Fibroblast of the conjunctiva (primary cell): ENCODE measurements around the gene TRIP4.
A peak's percentile ranks its signal among the peaks of the same experiment; 100 is the strongest.

Experiments used
- DNase-seq: peaks from one replicate; pipeline ENCODE4 v3.0.0-alpha.2; 2010; ENCODE audit warnings: low read depth

The TRIP4 gene

DNA sequence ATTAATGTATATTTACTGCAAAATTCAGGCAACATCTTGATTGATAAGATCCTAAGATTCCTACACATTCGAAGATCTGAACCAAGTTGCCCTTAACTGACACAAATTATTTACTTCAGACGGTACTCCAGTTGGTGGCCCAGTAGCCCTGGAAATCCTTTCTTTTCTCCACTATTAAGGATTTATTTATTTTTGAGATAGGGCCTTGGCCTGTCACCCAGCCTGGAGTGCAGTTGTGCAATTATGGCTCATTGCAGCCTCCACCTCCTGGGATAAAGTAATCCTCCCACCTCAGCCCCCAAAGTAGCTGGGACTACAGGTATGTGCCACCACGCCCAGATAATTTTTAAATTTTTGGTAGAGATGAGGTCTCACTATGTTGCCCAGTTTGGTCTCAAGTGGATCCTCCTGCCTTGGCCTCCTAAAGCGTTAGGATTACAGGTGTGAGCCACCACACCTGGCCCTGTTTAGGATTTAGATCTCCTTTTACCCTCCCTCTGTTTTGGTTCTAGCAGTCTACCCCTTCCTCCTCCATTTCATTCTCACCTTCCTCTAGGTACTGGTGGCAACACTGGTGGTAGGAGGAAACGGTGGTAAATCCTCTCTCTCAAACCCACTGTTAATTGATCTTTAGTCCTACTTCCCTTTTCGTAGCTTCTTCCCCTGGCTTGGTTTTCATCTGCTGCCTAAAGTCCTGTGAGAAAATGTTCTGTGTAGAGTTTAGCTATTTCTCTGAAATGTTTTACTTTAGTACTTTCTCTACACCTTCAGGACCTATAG is 60.1 kb downstream of the TRIP4 start:
- DNase-seq, result no peak

DNA sequence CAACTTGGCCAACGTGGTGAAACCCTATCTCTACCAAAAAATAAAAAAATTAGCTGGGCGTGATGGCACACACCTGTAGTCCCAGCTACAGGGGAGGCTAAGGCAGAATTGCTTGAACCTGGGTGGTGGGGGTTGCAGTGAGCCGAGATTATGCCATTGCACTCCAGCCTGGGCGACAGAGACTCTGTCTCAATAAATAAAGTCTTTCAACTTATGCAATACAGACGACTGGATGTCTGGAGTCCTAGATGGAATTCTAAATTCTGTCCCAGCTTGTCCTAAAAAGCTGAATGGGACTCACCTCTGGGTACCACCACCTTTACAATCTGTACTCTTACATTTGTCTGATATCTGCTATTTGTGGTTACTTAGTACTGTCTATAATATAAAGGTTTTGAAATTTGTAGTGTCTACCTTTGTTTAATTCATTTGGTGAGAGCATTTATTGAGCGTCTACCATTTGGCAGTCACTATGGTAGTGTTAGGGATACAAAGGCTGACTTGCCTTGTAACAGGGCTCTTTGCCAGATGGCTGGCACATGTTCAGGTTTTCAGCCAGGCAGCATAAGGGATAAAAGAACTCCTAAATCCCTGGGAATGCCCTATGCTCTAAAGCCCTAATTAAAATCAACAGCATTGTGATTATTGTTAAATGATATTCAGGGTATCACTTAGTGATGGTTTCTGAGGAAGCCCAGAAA is 65.5 kb downstream of the TRIP4 start:
- DNase-seq, result no peak

DNA sequence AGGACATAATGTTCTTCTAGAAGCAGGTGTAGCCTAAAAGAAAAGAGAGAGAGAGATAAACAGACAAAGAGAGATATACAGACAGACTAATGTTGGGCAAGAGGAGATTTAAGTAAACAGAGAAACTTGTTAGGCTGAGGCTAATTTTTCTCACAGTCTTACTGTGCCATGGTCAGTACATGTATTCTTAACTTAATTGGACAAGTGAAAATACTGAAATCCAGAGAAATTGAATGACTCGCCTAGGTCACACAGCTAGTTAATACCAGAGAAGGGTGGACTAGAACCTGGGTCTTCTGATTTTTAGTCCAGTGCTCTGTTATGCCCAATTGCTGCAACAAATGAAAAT is 66.0 kb downstream of the TRIP4 start:
- DNase-seq, result no peak

DNA sequence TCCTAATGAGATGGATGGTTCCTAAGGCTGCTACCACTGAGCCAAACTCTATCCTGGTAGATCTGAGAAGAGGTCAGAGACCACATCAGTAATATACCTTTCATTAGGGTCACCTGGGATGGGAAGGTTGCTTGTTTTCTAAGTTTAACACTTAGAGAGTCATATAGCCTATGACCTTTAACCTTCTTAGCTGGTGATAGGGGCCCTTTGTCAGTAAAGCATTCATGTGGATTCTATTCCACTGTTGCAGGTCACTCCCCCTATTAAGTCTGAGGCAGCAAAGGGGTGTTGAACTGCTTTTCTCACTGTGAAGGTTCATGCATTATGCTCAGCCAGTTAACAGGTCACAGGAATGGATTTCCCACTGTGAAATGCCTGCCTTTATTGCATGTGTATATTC is 66.6 kb downstream of the TRIP4 start:
- DNase-seq, result no peak

DNA sequence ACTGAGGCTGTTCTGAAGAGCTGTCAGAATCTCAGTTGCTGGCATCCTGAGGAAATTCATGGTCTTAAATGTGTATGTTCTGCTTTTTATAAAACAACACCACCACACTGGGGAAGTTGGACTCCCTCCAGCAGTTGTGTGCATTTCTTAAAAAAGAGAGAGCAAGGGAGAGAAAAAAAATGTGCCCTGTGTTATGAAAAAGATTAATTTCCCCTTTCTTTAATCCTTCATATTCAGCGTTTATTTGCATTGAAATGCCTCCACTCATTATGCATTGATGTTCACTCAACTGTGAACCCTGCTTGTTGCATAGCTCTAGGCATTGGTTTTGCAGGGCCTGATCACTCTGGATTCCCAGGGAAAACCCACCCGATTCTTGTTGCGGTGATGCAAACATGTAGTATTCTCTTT is 68.3 kb downstream of the TRIP4 start:
- no peak for DNase-seq

DNA sequence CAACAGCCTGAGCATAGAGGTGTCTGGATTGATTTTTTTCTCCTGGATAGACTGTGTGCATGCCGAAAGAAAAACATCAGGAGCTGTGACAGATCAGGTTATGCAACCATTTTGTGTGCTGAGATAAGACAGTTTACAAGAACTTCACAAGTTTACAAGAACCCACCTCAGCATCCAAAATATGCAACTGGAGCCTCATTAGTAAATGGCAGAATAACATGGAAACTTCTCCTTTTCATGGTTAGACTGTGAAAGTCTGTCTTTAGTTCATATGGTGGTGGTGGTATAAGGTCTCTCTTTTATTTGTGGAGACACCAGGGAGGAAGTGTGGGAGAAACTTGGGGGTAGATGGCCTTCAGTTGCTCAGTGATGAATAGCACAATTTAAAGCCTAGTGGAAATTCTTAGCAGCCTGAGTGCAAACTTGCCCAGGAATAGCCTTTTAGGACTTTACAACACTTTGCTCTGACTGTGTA is 69.0 kb downstream of the TRIP4 start:
- DNase-seq, result no peak

DNA sequence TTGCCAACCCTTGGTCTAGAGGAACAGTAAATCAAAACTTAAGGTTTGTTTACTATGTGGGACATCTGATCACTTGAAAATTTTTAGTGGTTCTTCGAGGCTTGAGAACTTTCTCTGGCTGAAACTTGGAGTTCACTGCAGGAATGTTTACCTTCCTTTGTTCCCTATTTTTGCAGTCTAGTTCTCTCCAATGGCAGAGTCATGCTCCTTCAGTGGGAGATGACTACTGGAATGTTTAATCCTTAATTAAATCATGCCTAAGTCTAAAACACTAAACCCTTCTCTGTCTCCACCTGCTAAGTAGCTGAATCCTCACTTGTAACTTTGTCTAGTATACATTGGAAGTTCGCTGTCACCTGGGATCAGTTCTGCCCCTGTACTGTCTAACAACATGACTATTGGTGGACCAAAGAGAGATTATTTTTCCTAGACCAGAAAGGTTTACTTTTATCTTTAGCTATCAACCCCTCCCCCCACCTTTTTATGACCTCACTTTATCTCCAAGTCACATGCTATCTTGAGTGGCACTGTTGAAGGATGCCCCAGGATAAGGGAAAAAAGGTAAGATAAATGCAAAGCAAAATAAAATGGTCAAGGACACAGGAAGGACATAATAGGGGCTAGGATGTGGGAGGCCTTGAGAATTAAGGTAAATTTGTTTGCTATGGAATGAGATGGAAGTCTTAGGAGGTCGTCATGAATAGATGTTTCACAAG is 71.6 kb downstream of the TRIP4 start:
- no peak for DNase-seq

DNA sequence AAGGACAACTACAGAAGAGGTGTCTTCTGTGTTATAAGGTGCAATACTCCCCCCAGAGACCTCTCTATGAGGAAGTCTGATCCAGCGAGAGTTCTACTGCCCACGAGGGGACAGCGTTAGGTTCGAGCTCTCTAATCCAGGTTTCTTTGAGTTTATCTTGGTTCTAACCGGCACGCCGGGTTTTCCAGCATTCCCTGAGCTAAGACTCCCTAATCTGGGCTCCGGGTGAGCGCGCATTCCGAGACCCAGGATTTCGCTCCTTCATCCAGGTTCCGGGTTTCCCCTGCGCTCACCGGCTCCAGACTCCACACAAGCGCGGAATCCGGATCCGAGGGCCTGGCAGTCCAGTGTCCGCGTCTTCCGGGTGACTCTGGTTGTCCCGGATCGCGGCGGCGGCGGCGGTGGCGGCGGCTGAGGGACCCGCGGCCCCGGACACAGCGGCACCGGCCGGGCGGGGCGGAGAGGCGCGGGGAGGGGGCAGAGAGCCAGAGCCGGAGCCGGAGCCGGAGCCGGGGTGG is 72.6 kb downstream of the TRIP4 start, which contains the start of gene ZNF609:
ZNF609 (plus strand) TSS at position 373 of the 518 bp plus-strand sequence. CDS start 38,842 bp downstream, outside the sequence.
- DNase-seq, result peak; percentile 80

DNA sequence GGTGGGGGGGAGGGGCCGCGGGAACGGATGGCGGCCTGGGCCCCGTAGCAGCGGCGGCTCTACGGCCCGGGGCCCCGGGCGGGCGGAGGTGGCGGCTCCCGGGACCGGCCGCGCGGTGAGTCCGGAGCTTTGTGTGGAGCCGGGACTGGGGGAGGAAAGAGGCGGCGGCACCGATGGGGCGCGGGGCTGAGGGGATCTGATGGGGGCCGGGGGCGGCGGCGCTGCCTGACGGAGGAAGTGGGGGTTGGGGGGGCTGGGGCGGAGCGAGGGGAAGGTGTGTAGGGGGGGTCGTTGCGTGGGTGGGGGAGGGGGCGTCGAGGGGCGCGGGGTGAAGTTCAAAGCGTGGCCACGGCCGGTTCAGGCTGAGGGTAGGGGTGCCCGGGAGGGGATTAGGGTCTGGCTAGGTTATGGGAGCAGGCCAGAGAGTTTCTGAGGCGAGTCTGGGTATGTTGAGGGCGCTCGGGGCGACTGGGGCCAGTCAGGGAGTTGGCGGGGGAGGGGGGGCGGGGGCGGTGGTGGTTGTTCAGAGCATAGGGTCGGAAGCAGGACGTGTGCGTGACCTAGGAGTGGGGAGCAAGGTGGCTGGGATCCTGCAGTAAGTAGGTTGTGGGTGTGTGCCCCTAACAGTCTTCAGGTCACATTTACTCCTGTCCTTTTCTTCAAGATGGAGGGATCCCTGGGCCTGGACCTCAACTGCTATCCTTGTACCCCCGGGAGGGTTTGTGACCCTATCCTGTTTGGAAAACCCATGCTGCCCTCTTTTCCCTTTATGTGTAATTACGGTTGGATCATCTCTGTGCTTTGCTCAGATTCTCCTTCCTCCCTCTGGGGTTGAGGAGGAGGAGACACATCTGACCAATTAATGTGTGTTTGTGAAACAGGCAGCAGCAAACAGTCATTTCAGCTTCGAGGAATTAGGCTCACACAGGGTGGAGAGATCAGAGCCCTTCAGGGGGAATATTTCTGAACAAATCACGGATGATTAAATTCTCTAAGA is 73.4 kb downstream of the TRIP4 start:
- DNase-seq, result peak; percentile 63

DNA sequence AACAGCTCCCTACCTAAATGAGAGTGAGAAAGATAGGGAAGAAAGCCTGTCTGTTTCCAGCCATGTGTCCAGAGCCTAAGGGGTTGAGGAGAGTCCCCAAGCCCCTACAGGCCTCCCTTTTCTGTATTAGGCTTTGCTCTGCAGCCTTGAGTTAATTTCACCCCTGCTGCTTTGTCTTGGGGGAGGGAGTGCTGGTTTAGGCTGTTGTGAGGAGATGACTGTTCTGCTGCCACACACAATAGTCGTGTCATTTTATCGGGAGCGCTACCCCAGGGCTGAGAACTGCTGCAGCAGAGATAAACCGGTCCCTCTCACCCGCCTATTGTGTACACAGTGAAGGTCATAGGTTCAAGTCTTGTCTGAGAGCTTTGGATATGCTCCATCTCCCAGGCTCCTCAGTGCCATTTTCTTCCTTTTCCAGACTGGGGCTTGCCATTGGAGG is 74.1 kb downstream of the TRIP4 start:
- no peak for DNase-seq

DNA sequence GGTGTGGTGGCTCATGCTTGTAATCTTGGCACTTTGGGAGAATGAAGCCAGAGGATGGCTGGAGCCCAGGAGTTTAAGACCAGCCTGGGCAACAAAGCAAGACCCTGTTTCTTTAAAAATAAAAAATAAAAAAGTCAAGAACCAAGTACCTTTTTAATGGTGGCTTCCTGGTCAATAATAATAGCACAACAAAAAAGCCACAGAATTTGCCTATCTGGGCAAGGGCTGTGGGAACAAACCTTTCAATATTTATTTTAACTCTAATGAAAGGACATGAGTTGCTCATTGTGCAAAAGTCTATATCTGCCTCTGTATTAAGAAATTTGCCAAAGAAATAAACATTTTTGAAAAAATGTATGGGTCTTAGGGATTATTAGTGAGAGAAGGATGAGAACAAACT is 74.9 kb downstream of the TRIP4 start:
- DNase-seq, result no peak

DNA sequence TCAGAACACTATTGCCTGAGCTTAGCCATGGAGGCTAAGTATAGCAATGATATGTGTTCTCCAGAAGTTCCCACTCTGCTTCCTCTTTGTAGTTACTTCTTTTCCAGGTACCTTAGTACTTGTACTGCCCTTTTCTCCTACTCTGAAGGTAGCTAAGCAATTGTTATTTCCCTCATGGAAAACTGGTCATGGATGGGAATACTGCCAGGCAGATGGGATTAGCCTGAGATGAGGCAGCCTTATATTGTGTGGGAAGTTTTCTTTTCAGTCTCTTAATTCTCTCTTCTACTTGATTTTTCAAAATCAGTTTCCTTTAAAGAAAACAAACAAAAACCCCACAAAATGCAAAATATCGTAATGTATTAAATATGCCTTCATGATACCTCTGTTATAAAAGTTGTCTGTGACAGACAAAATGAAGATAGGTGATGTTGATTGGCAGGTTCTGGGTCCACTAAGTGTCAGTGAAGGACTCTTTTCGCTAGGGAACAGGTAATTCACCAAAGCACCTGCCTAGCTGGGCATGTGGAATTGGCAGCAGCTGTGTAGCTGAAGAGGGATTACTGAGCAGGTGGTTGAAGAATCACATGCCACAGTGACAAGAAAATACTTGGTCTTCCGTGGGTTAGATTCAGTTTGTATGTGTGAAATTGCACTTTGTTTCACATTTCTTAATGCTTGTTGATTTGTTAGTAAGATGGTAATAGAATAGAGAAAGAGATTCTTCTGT is 76.8 kb downstream of the TRIP4 start:
- no peak for DNase-seq

DNA sequence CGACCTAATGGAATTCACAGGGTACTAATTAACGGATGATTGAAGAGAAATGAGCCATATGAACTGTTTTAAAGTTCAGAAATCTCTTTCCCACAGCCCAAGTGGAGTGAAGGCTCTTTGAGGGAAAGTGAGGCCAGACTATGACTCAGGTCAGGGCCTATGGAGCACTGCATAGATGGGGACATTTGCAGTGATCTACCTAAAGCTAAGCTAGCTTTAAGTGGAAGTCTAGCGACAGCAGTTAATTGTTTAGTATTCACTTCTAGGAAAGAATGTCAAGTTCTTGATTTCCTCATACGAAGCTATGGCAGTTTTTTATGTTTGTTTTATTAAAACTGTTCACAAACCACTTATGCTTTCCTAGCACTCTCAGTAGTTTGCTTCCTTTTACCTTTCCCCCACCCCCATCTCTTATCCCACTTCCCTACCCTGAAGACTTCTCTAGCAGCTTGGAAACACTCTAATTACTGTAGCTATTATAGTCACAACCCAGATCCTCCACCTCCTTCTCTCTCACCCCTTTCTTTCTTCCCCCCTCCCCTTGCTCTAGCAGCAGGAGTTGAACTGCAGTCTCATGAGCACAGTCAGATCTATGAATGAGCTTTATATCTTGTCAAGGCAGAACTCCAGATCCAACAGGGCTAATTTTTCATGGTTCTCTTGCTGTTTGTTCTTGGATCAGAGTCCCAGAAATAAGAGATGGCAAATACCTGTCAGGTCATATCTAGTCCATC is 78.9 kb downstream of the TRIP4 start:
- no peak for DNase-seq

DNA sequence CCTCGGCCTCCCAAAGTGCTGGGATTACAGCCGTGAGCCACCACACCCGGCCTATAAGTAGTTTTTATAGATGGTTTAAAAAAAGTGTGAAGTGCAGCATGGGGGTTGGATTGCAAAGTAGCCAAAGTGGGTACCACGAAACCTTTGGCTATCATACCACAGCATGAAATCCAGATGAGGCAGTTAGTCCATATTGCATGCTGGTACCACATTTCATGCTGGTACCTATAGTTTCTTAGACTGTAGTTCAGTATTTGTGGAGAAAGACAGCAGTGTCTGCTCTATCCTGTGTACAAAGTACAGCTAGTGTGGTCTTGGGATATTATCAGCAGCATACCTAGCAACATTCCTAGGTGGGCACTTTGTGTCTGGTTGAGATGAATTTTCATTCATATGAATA is 84.5 kb downstream of the TRIP4 start:
- no peak for DNase-seq

DNA sequence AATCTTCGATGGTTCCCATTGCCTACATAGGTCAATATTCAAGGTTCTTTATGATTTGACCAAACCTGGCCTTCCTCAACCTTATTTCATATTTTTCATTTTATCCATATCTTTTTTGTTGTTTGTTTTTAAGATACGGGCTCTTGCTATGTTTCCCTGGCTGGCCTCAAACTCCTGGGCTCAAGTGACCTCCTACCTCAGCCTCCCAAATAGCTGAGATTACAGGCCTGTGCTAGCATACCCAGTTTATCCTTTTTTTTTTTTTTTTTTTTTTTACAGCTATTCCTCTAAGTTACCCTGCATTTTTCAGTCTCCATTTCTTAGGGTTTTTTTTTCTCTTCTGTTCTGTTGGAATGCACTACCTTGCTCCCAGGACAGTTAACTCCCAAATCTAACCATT is 87.2 kb downstream of the TRIP4 start:
- DNase-seq, result no peak

DNA sequence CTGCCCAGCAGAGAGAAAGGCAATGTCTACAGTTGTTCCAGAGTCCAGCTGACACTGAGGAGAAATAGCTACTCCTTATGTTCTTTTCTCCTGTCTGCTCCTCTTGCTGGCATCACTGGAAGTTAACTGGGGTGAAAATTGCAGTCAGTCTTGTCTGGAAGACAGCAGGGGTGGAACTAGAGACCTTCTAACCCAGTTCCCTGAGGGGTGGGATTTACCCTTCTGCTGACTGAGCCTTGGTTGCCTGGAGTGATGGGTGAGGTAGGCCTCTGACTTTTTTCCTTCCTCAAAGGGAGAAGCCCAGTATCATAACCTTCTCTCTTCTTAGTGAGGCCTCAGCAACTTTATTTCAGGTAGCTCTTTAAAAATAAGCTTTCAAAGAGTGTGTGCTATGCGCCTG is 88.9 kb downstream of the TRIP4 start:
- DNase-seq, result no peak

DNA sequence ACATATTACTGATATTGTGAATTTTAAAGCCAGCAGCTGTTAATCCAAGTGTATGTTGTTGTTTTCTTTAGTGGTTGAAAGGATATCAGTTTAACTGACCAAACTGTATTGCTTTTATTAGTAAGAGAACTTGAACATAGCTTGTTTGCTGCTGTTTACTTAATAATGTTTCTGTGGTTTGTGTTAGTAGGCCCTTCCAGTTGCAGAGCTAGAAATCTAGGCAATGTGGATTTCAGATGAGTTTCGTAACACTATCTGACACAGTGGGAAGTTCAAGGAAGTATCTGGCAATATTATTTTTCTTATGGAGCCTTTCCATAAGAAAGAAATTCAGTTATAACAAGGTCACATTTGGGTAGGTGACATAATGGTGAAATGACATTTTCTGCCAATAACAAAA is 91.2 kb downstream of the TRIP4 start:
- DNase-seq, result no peak

DNA sequence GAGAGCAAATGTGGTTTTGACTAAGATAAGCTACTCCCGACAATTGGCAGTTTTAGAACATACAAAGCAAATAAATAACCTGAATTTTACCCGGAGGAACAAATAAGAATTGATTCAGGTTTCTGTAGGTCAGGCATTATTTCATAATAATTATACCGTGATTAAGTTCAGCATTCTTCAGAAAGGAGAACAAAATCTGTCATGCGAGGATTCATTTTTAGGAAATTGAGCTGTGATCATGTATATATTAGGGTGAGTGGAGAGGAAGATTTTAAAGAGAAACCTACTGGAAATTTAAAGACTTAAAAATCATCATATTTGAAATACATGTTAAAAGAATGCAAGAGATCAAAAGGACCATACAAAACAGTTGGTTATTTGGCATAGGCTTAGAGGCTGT is 93.3 kb downstream of the TRIP4 start:
- DNase-seq, result no peak

DNA sequence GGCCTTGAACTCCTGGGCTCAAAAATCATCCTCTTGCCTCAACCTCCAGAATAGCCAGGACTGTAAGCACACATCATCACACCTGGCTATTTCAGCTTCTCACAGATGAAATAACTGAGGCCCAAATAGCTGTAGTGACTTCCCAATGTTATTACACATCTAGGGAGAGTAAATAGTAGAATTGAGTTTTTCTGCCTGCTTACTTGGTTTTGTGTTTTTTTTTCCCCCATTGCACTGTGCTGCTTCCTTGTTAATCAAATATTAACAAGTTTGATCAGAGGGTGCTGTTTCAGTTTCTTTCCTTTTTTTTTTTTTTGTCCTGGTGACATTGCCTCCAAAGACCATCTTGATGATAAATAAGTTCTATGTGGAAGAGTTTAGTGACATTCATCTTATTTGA is 96.1 kb downstream of the TRIP4 start:
- no peak for DNase-seq

DNA sequence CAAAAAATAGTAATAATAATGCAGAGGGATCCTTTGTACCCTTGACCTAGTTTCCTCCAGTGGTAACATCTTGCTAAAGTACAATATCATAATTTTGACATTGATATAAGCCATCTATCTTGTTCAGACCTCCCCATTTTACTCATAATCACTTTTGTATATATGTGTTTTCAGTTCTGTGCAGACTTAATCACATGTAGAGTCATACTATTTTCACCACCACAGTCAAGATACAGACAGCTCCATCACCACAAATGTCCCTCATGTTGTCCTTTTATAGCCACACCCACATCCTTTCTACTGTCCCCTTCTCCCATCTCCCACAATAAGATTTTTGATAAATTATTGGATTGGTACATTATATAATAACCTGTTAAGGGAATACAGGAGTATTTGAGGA is 98.2 kb downstream of the TRIP4 start:
- DNase-seq, result no peak
